ENCODE results near the gene ADCY2.

The ADCY2 gene

GRCh38 chr5:7473115-7473514 lies 77.2 kb downstream of the ADCY2 start:
- no peaks in the 10 kb centered on the region for H3K36me3 ChIP-seq (ENCODE audit: control insufficient read depth in 2 of 2, insufficient read depth in 1 of 2, low read length in 2 of 2)
- ChIA-PET CTCF (interaction anchor here (0.8 kb wide), 1 partner anchor 9 kb away, joined by 3 read pairs; no protein-coding TSS in a partner anchor), POLR2A (no interaction called here)
- H3K4me3 ChIP-seq (ENCODE audit: low read depth, low read length) = no peak overlapping the region
- TF ChIP-seq ZNF501 (tag by site-specific recombination; IDR thresholded peaks at IDR 0.05) = no peak
- TF ChIP-seq ZNF660 (tag by site-specific recombination; IDR thresholded peaks at IDR 0.05) = no peak
- no peak for TF ChIP-seq ZNF629 (tag by site-specific recombination; IDR thresholded peaks at IDR 0.05)
- TF ChIP-seq ZNF214 (tag by site-specific recombination; IDR thresholded peaks at IDR 0.05; ENCODE audit: borderline replicate concordance) = no peak
- TF ChIP-seq ZNF571 (tag by site-specific recombination; IDR thresholded peaks at IDR 0.05) = no peak
- no peak for TF ChIP-seq ZSCAN23 (tag by site-specific recombination; IDR thresholded peaks at IDR 0.05)
- TF ChIP-seq, protein P1, sequence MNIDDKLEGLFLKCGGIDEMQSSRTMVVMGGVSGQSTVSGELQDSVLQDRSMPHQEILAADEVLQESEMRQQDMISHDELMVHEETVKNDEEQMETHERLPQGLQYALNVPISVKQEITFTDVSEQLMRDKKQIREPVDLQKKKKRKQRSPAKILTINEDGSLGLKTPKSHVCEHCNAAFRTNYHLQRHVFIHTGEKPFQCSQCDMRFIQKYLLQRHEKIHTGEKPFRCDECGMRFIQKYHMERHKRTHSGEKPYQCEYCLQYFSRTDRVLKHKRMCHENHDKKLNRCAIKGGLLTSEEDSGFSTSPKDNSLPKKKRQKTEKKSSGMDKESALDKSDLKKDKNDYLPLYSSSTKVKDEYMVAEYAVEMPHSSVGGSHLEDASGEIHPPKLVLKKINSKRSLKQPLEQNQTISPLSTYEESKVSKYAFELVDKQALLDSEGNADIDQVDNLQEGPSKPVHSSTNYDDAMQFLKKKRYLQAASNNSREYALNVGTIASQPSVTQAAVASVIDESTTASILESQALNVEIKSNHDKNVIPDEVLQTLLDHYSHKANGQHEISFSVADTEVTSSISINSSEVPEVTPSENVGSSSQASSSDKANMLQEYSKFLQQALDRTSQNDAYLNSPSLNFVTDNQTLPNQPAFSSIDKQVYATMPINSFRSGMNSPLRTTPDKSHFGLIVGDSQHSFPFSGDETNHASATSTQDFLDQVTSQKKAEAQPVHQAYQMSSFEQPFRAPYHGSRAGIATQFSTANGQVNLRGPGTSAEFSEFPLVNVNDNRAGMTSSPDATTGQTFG (tag by site-specific recombination; IDR thresholded peaks at IDR 0.05; ENCODE audit: borderline replicate concordance) = no peak
- TF ChIP-seq, protein P2, sequence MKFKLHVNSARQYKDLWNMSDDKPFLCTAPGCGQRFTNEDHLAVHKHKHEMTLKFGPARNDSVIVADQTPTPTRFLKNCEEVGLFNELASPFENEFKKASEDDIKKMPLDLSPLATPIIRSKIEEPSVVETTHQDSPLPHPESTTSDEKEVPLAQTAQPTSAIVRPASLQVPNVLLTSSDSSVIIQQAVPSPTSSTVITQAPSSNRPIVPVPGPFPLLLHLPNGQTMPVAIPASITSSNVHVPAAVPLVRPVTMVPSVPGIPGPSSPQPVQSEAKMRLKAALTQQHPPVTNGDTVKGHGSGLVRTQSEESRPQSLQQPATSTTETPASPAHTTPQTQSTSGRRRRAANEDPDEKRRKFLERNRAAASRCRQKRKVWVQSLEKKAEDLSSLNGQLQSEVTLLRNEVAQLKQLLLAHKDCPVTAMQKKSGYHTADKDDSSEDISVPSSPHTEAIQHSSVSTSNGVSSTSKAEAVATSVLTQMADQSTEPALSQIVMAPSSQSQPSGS (tag by site-specific recombination; IDR thresholded peaks at IDR 0.05; ENCODE audit: low read depth) = no peak
- TF ChIP-seq, protein P3, sequence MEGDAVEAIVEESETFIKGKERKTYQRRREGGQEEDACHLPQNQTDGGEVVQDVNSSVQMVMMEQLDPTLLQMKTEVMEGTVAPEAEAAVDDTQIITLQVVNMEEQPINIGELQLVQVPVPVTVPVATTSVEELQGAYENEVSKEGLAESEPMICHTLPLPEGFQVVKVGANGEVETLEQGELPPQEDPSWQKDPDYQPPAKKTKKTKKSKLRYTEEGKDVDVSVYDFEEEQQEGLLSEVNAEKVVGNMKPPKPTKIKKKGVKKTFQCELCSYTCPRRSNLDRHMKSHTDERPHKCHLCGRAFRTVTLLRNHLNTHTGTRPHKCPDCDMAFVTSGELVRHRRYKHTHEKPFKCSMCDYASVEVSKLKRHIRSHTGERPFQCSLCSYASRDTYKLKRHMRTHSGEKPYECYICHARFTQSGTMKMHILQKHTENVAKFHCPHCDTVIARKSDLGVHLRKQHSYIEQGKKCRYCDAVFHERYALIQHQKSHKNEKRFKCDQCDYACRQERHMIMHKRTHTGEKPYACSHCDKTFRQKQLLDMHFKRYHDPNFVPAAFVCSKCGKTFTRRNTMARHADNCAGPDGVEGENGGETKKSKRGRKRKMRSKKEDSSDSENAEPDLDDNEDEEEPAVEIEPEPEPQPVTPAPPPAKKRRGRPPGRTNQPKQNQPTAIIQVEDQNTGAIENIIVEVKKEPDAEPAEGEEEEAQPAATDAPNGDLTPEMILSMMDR (tag by site-specific recombination; IDR thresholded peaks at IDR 0.05) = no peak
- no peak for TF ChIP-seq ZNF169 (tag by site-specific recombination; IDR thresholded peaks at IDR 0.05)
- H3K27ac ChIP-seq (ENCODE audit: extremely low read depth, low read depth, low read length) = no peak overlapping the region
- H3K4me1 ChIP-seq (ENCODE audit: control insufficient read depth, insufficient read depth, low read length) = no peaks in the 10 kb centered on the region
- no peaks in the 10 kb centered on the region; the same call in 1 of the 2 replicates for H3K9me3 ChIP-seq (ENCODE audit: control insufficient read depth, insufficient read depth, low read depth, low read length)

- POLR2A ChIA-PET = no interaction called here
- CTCF ChIA-PET = interaction anchor here (0.6 to 1.0 kb wide), 2 partner anchors 95 to 273 kb away, joined by 3 to 4 read pairs; no protein-coding TSS in a partner anchor
- TF ChIP-seq ZNF777 (tag by site-specific recombination; IDR thresholded peaks at IDR 0.05; ENCODE audit: borderline replicate concordance) = no peak
- no peak for TF ChIP-seq KLF16 (tag by site-specific recombination; IDR thresholded peaks at IDR 0.05)
- no peak for TF ChIP-seq ZNF560 (tag by site-specific recombination; IDR thresholded peaks at IDR 0.05; ENCODE audit: borderline replicate concordance)
- no peak for TF ChIP-seq HOXC10 (CRISPR knock-in tag; IDR thresholded peaks at IDR 0.05)
- no peak for TF ChIP-seq ZNF184 (tag by site-specific recombination; IDR thresholded peaks at IDR 0.05)
- TF ChIP-seq ZNF670 (tag by site-specific recombination; IDR thresholded peaks at IDR 0.05; ENCODE audit: low read depth) = no peak
- no peak for TF ChIP-seq SETDB1 (IDR thresholded peaks at IDR 0.05; ENCODE audit: insufficient read length, low read length)
- no peak for TF ChIP-seq ZNF416 (tag by site-specific recombination; IDR thresholded peaks at IDR 0.05)
- TF ChIP-seq ZNF677 (tag by site-specific recombination; IDR thresholded peaks at IDR 0.05) = no peak
- no peak for TF ChIP-seq KLF10 (tag by site-specific recombination; IDR thresholded peaks at IDR 0.05)
- no peak for TF ChIP-seq ZNF544 (tag by site-specific recombination; IDR thresholded peaks at IDR 0.05)
- TF ChIP-seq HOXD13 (CRISPR knock-in tag; IDR thresholded peaks at IDR 0.05; ENCODE audit: borderline replicate concordance) = no peak
- TF ChIP-seq, protein P4, sequence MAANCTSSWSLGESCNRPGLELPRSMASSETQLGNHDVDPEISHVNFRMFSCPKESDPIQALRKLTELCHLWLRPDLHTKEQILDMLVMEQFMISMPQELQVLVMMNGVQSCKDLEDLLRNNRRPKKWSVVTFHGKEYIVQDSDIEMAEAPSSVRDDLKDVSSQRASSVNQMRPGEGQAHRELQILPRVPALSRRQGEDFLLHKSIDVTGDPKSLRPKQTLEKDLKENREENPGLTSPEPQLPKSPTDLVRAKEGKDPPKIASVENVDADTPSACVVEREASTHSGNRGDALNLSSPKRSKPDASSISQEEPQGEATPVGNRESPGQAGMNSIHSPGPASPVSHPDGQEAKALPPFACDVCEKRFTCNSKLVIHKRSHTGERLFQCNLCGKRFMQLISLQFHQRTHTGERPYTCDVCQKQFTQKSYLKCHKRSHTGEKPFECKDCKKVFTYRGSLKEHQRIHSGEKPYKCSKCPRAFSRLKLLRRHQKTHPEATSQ (tag by site-specific recombination; IDR thresholded peaks at IDR 0.05) = no peak
- TF ChIP-seq ZNF248 (tag by site-specific recombination; IDR thresholded peaks at IDR 0.05) = no peak
- TF ChIP-seq ZFP37 (tag by site-specific recombination; IDR thresholded peaks at IDR 0.05) = no peak
- TF ChIP-seq, protein P3 (tag by site-specific recombination; IDR thresholded peaks at IDR 0.05) = no peak
These were observed 77.8 kb downstream of the ADCY2 start for GRCh38 chr5:7473668-7474215.

More at GRCh38 chr5:7473668-7474215, 77.8 kb downstream of the ADCY2 start:
- Histone ChIP-seq H3K36me3 (ENCODE audit: control insufficient read depth in 2 of 2, insufficient read depth in 1 of 2, low read length in 2 of 2) (no peaks in the 10 kb centered on the region), H3K4me1 (ENCODE audit: control insufficient read depth, insufficient read depth, low read length) (no peaks in the 10 kb centered on the region), H3K27ac (ENCODE audit: extremely low read depth, low read depth, low read length) (no peak overlapping the region), H3K9me3 (ENCODE audit: control insufficient read depth, insufficient read depth, low read depth, low read length) (no peaks in the 10 kb centered on the region; the same call in 1 of the 2 replicates), H3K4me3 (ENCODE audit: low read depth, low read length) (no peak overlapping the region)

Data from HEK293 (cell line).